ENCODE measurements around the gene MYO1E.

GRCh38 chr15:59251001-59251845 is 121.4 kb downstream of the MYO1E start:
- no peak for TF ChIP-seq CTCF (IDR thresholded peaks at IDR 0.05; ENCODE audit: insufficient read depth, low read length, poor library complexity, severe bottlenecking)
- TF ChIP-seq EZH2phosphoT487 (conservative IDR thresholded peaks at IDR 0.05; ENCODE audit: low read length), result no peak
